HepG2 (cell line): ENCODE results near the gene KDM1B. TPM values are rescaled to one million over a fixed set of nuclear protein-coding genes. Genes with fewer than 3 reads are reported as not detected.

Source experiments
- ARID2 ChIP-seq: sonication (generic); formaldehyde crosslinking; IDR thresholded peaks from 2 replicates; pipeline ENCODE4 v1.8.1; 2022; ENCODE audit warnings: mild to moderate bottlenecking, missing genetic modification reagents, borderline replicate concordance
- CBX1 ChIP-seq: IDR thresholded peaks from one replicate; pipeline ENCODE4 v1.6.1; 2016; ENCODE audit warnings: antibody characterized with exemption, low read depth
- CCDC6 ChIP-seq: sonication (generic); formaldehyde crosslinking; IDR thresholded peaks from 2 replicates; pipeline ENCODE4 v1.8.1; 2022; ENCODE audit warnings: mild to moderate bottlenecking, missing genetic modification reagents, moderate library complexity
- ELF3 ChIP-seq: IDR thresholded peaks from 2 replicates; pipeline ENCODE4 v1.6.1; 2016; ENCODE audit warnings: missing genetic modification reagents, missing compliant biosample characterization
- FLYWCH1 ChIP-seq: sonication (generic); formaldehyde crosslinking; IDR thresholded peaks from 2 replicates; pipeline ENCODE4 v1.8.1; 2023; ENCODE audit warnings: mild to moderate bottlenecking, missing genetic modification reagents
- HES4 ChIP-seq: sonication (generic); formaldehyde crosslinking; IDR thresholded peaks from 2 replicates; pipeline ENCODE4 v1.9.0; 2021; ENCODE audit warnings: mild to moderate bottlenecking, missing genetic modification reagents, borderline replicate concordance
- IRF9 ChIP-seq: sonication (generic); formaldehyde crosslinking; IDR thresholded peaks from 2 replicates; pipeline ENCODE4 v1.8.0; 2022; ENCODE audit warnings: missing genetic modification reagents, mild to moderate bottlenecking, borderline replicate concordance
- KLF6 ChIP-seq: IDR thresholded peaks from 2 replicates; pipeline ENCODE4 v1.8.0; 2016; ENCODE audit warnings: missing biosample characterization, missing genetic modification reagents
- PAXIP1 ChIP-seq: sonication (generic); formaldehyde crosslinking; conservative IDR thresholded peaks from 2 replicates; pipeline ENCODE4 v1.4.0; 2020; ENCODE audit warnings: mild to moderate bottlenecking, missing genetic modification reagents, moderate library complexity
- RFX5 ChIP-seq: IDR thresholded peaks from 2 replicates; pipeline ENCODE4 v1.6.1; 2011; ENCODE audit warnings: low read depth, low read length, improper control_type of control experiment
- SRSF1 ChIP-seq: fragments of 200-400 bp; formaldehyde crosslinking; optimal IDR thresholded peaks from 2 replicates; pipeline ENCODE3; 2017; ENCODE audit warnings: mild to moderate bottlenecking, low read depth, low read length, moderate library complexity
- ZNF138 ChIP-seq: sonication (generic); formaldehyde crosslinking; IDR thresholded peaks from 2 replicates; pipeline ENCODE4 v1.5.0; 2020; ENCODE audit warnings: mild to moderate bottlenecking, low read depth, missing genetic modification reagents
- ZNF546 ChIP-seq: sonication (generic); formaldehyde crosslinking; conservative IDR thresholded peaks from 2 replicates; pipeline ENCODE4 v1.8.1; 2023; ENCODE audit warnings: mild to moderate bottlenecking, missing genetic modification reagents
- ZNF572 ChIP-seq: sonication (generic); formaldehyde crosslinking; IDR thresholded peaks from 2 replicates; pipeline ENCODE4 v1.5.1; 2020; ENCODE audit warnings: mild to moderate bottlenecking, missing genetic modification reagents
- polyA plus RNA-seq, 8 experiments: library from polyadenylated mRNA; depleted of rRNA in 3 of 8; stranded (reverse) in 7 of 8; unstranded in 1 of 8; fragments of >200 nt; fragmentation: Illumina TruSeq in 4 of 8; extraction: Trizol in 4 of 8; gene quantifications; 2 replicates each; pipeline versions ENCODE4 v1.2.1 to v1.2.3, GENCODE V29; 2011 to 2016; ENCODE audit warnings: low read depth in 4 of 8, missing spikeins in 1 of 8, mixed read lengths in 1 of 8; ENCODE audit not compliant: insufficient read depth in 1 of 8
- total RNA-seq, 5 experiments: library from RNA; depleted of rRNA; stranded (reverse); fragments of >200 nt; fragmentation: Illumina TruSeq; extraction: Trizol; gene quantifications; 2 replicates each; pipeline ENCODE4 v1.2.3, GENCODE V29; 2016; ENCODE audit warnings: low read depth in 1 of 5
- TF ChIP-seq, protein P1 (sequence below): sonication (generic); formaldehyde crosslinking; conservative IDR thresholded peaks from 2 replicates; pipeline ENCODE4 v1.4.0; 2020; ENCODE audit warnings: missing genetic modification reagents
- TF ChIP-seq, protein P2 (sequence below): sonication (generic); formaldehyde crosslinking; conservative IDR thresholded peaks from 2 replicates; pipeline ENCODE4 v1.8.0; 2022; ENCODE audit warnings: low read depth, missing genetic modification reagents
- TF ChIP-seq, protein P3 (sequence below): sonication (generic); formaldehyde crosslinking; IDR thresholded peaks from 2 replicates; pipeline ENCODE4 v1.8.1; 2023; ENCODE audit warnings: mild to moderate bottlenecking, inconsistent platforms, moderate library complexity, missing genetic modification reagents, borderline replicate concordance
- TF ChIP-seq, protein P4 (sequence below): IDR thresholded peaks from 2 replicates; pipeline ENCODE4 v1.6.1; 2018; ENCODE audit warnings: missing genetic modification reagents, mild to moderate bottlenecking, missing compliant biosample characterization

Gene KDM1B
- total and polyA plus RNA-seq, 2 of the 13 experiments (the other 11 are each of a cell fraction or from before 2014, with no cell fraction given) = 9.8 to 13.2 TPM

DNA sequence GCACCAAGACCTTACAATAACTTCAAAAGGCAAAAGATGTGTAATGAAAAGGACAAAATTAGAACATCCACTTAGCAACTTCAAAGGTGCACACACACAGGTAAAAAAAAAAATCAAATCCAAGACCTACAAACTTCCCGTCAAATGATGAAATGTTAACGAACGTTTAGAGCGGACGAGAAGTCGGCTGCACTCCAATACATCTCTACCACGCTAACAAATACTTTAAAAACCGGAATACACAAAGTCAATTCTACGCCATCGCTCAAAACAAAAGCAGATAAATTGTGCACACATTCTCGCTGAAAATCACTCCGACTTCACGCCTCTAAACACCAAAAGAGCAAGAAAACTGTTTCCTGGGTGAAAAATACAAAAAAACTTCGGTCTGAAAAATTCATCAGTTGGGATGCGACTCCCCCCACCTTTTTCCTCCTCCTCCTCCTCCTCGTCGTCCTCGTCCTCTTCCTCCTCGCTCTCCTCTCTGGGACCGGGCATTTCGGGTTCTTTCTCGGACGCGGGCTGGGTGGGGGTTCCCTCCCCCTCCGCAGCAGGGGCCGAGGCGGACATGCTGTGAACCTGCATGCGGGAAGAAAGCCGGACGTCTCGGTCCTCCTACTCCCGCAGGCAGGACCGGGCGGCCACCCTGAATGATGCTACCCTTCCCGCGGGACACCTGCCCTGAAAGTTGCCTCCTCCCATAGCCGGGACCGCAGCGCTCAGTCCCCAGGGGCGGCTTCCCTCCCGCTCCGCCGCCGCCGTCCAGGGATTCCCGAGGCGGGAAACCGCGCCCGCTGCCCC is 108.4 kb downstream of the KDM1B start (continued):
- TF ChIP-seq, protein P1, sequence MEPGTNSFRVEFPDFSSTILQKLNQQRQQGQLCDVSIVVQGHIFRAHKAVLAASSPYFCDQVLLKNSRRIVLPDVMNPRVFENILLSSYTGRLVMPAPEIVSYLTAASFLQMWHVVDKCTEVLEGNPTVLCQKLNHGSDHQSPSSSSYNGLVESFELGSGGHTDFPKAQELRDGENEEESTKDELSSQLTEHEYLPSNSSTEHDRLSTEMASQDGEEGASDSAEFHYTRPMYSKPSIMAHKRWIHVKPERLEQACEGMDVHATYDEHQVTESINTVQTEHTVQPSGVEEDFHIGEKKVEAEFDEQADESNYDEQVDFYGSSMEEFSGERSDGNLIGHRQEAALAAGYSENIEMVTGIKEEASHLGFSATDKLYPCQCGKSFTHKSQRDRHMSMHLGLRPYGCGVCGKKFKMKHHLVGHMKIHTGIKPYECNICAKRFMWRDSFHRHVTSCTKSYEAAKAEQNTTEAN = peak; percentile 3; the same call in 1 of the 2 replicates
- TF ChIP-seq ZNF572 (CRISPR knock-in tag) (no peak), ZNF546 (CRISPR knock-in tag) (peak; percentile 69; the same call in 1 of the 2 replicates), ELF3 (CRISPR knock-in tag) (peak; percentile 5; the same call in 1 of the 2 replicates), CBX1 (no peak), PAXIP1 (0 out of 2 replicates have a peak, but pooled peaks have one; percentile 12), RFX5 (no peak), SRSF1 (peak; percentile 29), ZNF138 (CRISPR knock-in tag) (no peak), HES4 (0 out of 2 replicates have a peak, but pooled peaks have one; percentile 18), CCDC6 (CRISPR knock-in tag) (0 out of 2 replicates have a peak, but pooled peaks have one; percentile 11), KLF6 (CRISPR knock-in tag) (peak; percentile 47; the same call in 1 of the 2 replicates), ARID2 (CRISPR knock-in tag) (no peak; the same call in 1 of the 2 replicates), IRF9 (CRISPR knock-in tag) (peak; percentile 15; the same call in 1 of the 2 replicates), FLYWCH1 (CRISPR knock-in tag) (peak; percentile 47; the same call in 1 of the 2 replicates)
- TF ChIP-seq, protein P2, sequence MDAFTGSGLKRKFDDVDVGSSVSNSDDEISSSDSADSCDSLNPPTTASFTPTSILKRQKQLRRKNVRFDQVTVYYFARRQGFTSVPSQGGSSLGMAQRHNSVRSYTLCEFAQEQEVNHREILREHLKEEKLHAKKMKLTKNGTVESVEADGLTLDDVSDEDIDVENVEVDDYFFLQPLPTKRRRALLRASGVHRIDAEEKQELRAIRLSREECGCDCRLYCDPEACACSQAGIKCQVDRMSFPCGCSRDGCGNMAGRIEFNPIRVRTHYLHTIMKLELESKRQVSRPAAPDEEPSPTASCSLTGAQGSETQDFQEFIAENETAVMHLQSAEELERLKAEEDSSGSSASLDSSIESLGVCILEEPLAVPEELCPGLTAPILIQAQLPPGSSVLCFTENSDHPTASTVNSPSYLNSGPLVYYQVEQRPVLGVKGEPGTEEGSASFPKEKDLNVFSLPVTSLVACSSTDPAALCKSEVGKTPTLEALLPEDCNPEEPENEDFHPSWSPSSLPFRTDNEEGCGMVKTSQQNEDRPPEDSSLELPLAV = no peak
- TF ChIP-seq, protein P3, sequence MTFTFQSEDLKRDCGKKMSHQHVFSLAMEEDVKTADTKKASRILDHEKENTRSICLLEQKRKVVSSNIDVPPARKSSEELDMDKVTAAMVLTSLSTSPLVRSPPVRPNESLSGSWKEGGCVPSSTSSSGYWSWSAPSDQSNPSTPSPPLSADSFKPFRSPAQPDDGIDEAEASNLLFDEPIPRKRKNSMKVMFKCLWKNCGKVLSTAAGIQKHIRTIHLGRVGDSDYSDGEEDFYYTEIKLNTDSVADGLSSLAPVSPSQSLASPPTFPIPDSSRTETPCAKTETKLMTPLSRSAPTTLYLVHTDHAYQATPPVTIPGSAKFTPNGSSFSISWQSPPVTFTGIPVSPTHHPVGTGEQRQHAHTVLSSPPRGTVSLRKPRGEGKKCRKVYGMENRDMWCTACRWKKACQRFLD = peak; percentile 54; the same call in 1 of the 2 replicates
- TF ChIP-seq, protein P4, sequence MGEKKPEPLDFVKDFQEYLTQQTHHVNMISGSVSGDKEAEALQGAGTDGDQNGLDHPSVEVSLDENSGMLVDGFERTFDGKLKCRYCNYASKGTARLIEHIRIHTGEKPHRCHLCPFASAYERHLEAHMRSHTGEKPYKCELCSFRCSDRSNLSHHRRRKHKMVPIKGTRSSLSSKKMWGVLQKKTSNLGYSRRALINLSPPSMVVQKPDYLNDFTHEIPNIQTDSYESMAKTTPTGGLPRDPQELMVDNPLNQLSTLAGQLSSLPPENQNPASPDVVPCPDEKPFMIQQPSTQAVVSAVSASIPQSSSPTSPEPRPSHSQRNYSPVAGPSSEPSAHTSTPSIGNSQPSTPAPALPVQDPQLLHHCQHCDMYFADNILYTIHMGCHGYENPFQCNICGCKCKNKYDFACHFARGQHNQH (CRISPR knock-in tag) = no peak
